Measurements from ENCODE around the gene SLC25A41.

DNA sequence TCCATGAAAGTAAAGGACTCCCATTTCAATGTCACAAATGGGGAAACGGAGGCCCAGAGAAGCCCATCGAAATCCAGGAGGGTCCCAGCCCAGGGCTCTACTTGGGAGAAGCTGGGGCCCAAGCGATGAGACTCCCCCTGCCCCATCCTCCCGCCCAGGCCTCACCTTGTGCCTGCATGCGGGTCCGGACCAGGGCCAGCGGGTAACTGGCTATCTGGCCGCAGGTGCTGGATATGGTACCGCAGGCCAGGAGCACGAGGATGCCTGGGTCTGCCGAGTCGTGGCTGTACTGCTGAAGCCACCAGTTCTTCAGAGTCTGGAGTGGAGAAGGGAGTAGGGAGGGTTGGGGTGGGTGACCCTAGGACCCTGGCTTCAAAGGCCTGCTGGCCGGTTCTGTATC lies 10.4 kb upstream of the SLC25A41 start:
- no peak for TF ChIP-seq CTCF (IDR thresholded peaks at IDR 0.05)
- TF ChIP-seq POLR2A (IDR thresholded peaks at IDR 0.05) = no peak
- no peak for TF ChIP-seq POLR2AphosphoS5 (IDR thresholded peaks at IDR 0.05)
- no peak for TF ChIP-seq EP300 (IDR thresholded peaks at IDR 0.05)

All from suprapubic skin (tissue), 4 donors.